Brain microvascular endothelial cell (primary cell): ENCODE results near the gene WDR27.

ENCODE experiments used
- DNase-seq: peaks from one replicate; pipeline ENCODE4 v3.0.0-alpha.2; 2020
- H3K27ac ChIP-seq: fragments of 250-450 bp; sonication (Bioruptor Pico); 2 replicates; pipeline ENCODE4 v1.5.1; 2020; ENCODE audit warnings: mild to moderate bottlenecking, moderate library complexity
- H3K27me3 ChIP-seq: fragments of 250-450 bp; sonication (Bioruptor Pico); replicated peaks from 2 replicates; pipeline ENCODE4 v1.5.1; 2020; ENCODE audit warnings: mild to moderate bottlenecking
- H3K36me3 ChIP-seq: fragments of 250-450 bp; sonication (Bioruptor Pico); replicated peaks from 2 replicates; pipeline ENCODE4 v1.5.1; 2020; ENCODE audit warnings: mild to moderate bottlenecking
- H3K4me3 ChIP-seq: 2 replicates; pipeline ENCODE4 v1.5.1; 2011; ENCODE audit warnings: low read depth, mild to moderate bottlenecking, control low read depth, low read length, moderate library complexity
- CTCF ChIP-seq: IDR thresholded peaks from 2 replicates; pipeline ENCODE4 v1.5.1; 2011; ENCODE audit warnings: low read depth, mild to moderate bottlenecking, moderate library complexity, low read length, control low read depth, inconsistent platforms; ENCODE audit errors: missing control alignments
- in situ Hi-C: cut with HindIII; loops from 2 replicates; pipeline ENCODE4 v1.10.0; 2017; ENCODE audit warnings: low sequenced_read_pairs, low pct_ligation_motif_present

Gene WDR27

GRCh38 chr6:169407325-169407724 is 294.5 kb downstream of the WDR27 start:
- TF ChIP-seq CTCF, result no peak
- in situ Hi-C loops, result no loop called here

More at GRCh38 chr6:169407325-169407724, 294.5 kb downstream of the WDR27 start:
- Histone ChIP-seq H3K36me3 (no peaks in the 10 kb centered on the region), H3K27me3 (no peaks in the 10 kb centered on the region), H3K4me3 (no peak overlapping the region), H3K27ac (no peak overlapping the region)
- no peak for DNase-seq
